ENCODE data around the gene CHDH. TPM values are rescaled to one million over a fixed set of nuclear protein-coding genes. Genes with fewer than 3 reads are reported as not detected.

CHDH gene
- total RNA-seq, 1 donor from 2014 or later = 3.7 TPM

DNA sequence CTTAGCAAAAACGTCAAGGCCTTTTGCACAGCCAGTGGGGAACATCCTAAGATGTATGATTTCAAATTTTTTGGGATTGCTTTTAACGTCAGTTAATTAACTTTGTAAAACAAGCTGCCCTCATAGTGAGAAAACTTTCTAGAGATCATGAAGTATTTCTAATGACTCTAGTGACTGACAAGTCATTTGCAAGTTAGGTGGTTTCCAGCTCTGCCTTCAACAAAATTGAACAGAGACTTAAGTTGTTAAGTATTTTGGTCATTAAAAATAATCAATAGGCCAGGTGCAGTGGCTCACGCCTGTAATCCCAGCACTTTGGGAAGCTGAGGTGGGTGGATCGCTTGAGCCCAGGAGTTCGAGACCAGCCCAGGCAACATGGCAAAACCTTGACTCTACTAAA is 71.2 kb downstream of the CHDH start:
- Histone ChIP-seq H3K36me3 (no peaks in the 10 kb centered on the region), H3K27me3 (ENCODE audit: low read depth) (peaks cover 11% of the 10 kb centered on the region), H3K4me1 (peaks cover 10% of the 10 kb centered on the region), H3K27ac (replicated peaks) (no peak overlapping the region), H3K9me3 (replicated peaks) (no peaks in the 10 kb centered on the region), H3K4me3 (no peak overlapping the region)
- DNase-seq = no peak
- intact Hi-C loops (cut with micrococcal nuclease) = no loop called here
- TF ChIP-seq, protein P1, sequence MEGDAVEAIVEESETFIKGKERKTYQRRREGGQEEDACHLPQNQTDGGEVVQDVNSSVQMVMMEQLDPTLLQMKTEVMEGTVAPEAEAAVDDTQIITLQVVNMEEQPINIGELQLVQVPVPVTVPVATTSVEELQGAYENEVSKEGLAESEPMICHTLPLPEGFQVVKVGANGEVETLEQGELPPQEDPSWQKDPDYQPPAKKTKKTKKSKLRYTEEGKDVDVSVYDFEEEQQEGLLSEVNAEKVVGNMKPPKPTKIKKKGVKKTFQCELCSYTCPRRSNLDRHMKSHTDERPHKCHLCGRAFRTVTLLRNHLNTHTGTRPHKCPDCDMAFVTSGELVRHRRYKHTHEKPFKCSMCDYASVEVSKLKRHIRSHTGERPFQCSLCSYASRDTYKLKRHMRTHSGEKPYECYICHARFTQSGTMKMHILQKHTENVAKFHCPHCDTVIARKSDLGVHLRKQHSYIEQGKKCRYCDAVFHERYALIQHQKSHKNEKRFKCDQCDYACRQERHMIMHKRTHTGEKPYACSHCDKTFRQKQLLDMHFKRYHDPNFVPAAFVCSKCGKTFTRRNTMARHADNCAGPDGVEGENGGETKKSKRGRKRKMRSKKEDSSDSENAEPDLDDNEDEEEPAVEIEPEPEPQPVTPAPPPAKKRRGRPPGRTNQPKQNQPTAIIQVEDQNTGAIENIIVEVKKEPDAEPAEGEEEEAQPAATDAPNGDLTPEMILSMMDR (IDR thresholded peaks at IDR 0.05; ENCODE audit: borderline replicate concordance) = no peak

DNA sequence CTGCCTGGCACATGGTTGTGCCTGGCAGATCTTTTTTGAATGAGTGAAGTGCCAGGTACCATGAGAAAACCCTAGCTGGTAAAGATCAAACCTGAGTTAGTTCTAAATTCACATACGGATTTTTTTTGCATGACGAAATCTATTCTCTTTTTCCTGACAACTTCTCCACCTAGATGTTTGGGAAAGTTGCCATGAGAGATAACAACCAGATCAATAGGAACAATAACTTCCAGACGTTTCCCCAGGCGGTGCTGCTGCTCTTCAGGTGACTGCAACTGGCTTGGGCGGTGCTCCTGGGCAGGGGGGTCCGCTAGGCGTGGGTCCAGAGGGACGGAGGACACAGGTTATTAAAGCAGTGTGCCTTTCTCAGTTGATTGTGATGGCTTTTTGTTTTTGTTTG is 71.8 kb downstream of the CHDH start:
- Histone ChIP-seq H3K4me3 (no peak overlapping the region), H3K36me3 (no peaks in the 10 kb centered on the region), H3K27ac (replicated peaks) (no peak overlapping the region), H3K27me3 (ENCODE audit: low read depth) (peaks cover 14% of the 10 kb centered on the region), H3K4me1 (peaks cover 10% of the 10 kb centered on the region), H3K9me3 (replicated peaks) (no peaks in the 10 kb centered on the region)
- intact Hi-C loops (cut with micrococcal nuclease) = no loop called here
- DNase-seq = no peak
- TF ChIP-seq, protein P1 (IDR thresholded peaks at IDR 0.05; ENCODE audit: borderline replicate concordance) = no peak

DNA sequence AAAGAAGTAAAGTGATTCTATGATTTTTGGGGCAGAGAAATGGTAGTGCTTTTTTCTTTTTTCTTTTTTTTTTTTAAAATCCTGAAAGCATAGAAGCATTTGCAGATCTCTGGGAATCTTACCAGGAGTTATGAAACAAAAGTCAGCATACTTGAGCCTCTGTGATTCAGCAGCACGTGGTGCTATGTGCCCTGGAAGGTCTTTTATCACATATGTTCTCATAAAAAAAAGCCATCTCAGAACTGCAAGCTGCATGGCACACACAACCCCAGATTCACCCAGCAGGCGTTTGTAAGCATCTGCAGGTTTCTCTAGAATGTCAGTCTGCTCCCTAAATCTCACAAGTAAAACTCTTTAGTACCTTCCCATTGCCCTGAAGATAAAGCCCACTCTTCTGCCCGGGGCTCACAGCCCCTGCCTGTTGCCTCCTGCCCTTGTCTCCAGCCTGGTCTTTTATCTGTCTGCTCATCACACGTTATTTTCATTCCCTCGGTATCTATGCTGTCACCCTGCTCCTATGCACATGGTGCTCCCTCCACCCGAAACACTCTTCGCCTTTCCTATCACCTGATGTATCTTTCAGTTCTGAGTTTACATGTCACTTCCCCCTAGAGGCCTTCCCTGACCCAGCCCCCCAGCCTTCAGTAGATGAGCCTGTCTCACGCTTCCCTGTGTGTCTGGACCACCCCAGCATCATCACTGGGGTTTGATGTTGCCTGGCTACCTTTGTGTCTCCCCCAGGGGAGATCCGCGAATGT is 72.4 kb downstream of the CHDH start:
- TF ChIP-seq, protein P1 (IDR thresholded peaks at IDR 0.05; ENCODE audit: borderline replicate concordance) = no peak
- no peak overlapping the region for H3K27ac ChIP-seq (replicated peaks)
- peaks cover 10% of the 10 kb centered on the region for H3K4me1 ChIP-seq
- H3K9me3 ChIP-seq (replicated peaks) = no peaks in the 10 kb centered on the region
- intact Hi-C loops (cut with micrococcal nuclease) = no loop called here
- no peak overlapping the region for H3K4me3 ChIP-seq
- H3K27me3 ChIP-seq (ENCODE audit: low read depth) = peaks cover 20% of the 10 kb centered on the region
- no peak for DNase-seq
- no peaks in the 10 kb centered on the region for H3K36me3 ChIP-seq

DNA sequence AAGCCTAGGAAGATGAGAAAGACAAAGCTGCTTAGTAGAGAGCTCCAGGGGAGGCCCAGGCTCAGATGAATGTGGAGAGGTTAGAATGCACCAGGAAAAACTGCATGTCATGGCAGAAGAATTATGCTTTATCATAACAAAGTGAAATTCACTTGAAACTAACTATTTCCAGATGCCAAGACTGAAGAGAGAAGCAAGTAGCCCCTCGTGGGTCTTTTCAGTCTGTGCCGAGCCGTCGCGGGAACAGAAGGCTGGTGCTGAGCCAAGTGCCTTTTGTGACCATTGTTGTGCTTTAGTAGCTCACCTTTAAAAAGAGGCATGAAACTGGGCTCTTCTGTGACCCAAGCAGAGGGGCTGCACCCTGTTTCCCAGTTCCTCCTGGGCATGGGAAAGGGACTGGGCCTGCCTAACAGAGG is 73.2 kb downstream of the CHDH start:
- no peak overlapping the region for H3K4me3 ChIP-seq
- intact Hi-C loops (cut with micrococcal nuclease) = no loop called here
- peaks cover 27% of the 10 kb centered on the region for H3K27me3 ChIP-seq (ENCODE audit: low read depth)
- peaks cover 10% of the 10 kb centered on the region for H3K4me1 ChIP-seq
- no peaks in the 10 kb centered on the region for H3K9me3 ChIP-seq (replicated peaks)
- DNase-seq = no peak
- TF ChIP-seq, protein P1 (IDR thresholded peaks at IDR 0.05; ENCODE audit: borderline replicate concordance) = no peak
- no peak overlapping the region for H3K27ac ChIP-seq (replicated peaks)
- H3K36me3 ChIP-seq = no peaks in the 10 kb centered on the region

DNA sequence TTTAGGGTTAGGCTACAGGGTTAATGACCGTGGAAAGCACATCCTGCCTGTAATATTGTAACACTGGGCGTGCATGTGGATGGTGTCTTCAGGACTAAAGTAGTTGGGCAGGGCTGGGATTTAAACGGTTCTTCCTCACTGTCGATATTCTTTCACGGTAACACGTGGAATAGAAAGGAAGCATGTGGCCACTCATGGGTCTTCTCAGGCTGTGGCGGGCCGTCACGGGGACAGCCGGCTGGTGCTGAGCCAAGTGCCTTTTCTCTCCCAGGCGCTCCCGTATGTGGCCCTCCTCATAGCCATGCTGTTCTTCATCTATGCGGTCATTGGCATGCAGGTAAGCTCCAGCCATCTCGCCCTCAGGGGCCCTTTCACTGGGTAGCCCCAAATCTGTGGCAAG is 73.7 kb downstream of the CHDH start:
- TF ChIP-seq, protein P1 (IDR thresholded peaks at IDR 0.05; ENCODE audit: borderline replicate concordance) = no peak
- intact Hi-C loops (cut with micrococcal nuclease) = no loop called here
- Histone ChIP-seq H3K27me3 (ENCODE audit: low read depth) (peaks cover 30% of the 10 kb centered on the region), H3K27ac (replicated peaks) (no peak overlapping the region), H3K36me3 (no peaks in the 10 kb centered on the region), H3K9me3 (replicated peaks) (no peaks in the 10 kb centered on the region), H3K4me3 (no peak overlapping the region), H3K4me1 (peaks cover 10% of the 10 kb centered on the region)
- DNase-seq = no peak

Measured in left ventricle myocardium inferior (tissue), 1 donor.